ENCODE results near the gene LRRC74A.
A peak's percentile ranks its signal among the peaks of the same experiment; 100 is the strongest.

LRRC74A gene

DNA sequence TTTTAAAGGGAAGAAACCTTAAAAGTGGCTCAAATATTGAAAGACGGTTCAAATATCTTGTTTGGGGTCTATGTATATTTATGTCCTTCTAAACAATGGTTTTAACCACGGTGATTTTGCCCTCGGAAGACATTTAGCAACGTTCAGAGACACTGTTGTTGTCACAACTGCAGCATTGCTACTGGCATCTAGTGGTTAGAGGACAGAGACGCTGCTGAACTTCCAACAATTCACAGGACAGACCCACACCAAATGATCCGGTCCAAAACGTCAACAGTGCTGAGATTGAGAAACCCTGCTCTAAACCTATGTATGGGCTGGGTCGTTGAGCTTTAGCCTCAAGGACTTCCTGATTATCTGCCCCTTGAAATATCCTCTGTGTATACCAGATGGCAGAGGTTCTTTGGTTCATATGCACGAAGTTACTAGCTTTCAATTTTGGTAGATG is 15.2 kb upstream of the LRRC74A start:
- peak; percentile 50 for DNase-seq

DNA sequence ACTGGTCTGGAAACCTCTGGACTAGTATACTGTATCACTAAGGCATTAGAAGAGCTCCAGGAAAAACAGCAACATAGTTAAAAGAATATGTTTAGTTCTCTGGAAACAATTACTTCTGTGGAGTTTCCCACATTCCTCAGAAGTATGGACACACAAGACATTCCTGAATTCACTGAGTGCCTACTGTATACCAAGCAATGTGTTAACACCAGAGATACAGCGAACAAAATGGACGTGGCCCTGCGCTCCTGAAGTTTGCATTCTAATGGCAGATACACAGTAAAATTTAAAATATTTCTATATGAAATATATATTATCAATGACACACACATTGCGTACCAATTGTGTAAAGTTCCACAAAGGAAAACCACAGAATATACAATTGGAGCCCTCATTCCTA is 14.6 kb upstream of the LRRC74A start:
- no peak for DNase-seq

DNA sequence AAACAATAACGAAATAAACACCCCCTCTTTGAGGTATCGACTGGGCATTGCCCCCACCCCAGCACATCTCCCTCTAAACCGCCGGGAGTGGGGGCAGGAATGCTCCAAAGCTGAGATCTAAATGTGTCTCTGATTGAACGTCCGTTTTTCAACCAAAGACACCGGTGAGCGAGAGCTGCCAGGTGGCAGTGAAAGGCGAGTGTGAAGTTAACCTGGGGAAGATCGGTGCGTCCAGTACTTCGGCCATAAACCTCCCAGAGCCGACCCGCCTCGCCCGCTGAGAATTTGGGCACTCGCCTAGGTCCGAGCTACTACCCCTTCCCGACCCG is 14.2 kb upstream of the LRRC74A start:
- peak; percentile 17 for DNase-seq

DNA sequence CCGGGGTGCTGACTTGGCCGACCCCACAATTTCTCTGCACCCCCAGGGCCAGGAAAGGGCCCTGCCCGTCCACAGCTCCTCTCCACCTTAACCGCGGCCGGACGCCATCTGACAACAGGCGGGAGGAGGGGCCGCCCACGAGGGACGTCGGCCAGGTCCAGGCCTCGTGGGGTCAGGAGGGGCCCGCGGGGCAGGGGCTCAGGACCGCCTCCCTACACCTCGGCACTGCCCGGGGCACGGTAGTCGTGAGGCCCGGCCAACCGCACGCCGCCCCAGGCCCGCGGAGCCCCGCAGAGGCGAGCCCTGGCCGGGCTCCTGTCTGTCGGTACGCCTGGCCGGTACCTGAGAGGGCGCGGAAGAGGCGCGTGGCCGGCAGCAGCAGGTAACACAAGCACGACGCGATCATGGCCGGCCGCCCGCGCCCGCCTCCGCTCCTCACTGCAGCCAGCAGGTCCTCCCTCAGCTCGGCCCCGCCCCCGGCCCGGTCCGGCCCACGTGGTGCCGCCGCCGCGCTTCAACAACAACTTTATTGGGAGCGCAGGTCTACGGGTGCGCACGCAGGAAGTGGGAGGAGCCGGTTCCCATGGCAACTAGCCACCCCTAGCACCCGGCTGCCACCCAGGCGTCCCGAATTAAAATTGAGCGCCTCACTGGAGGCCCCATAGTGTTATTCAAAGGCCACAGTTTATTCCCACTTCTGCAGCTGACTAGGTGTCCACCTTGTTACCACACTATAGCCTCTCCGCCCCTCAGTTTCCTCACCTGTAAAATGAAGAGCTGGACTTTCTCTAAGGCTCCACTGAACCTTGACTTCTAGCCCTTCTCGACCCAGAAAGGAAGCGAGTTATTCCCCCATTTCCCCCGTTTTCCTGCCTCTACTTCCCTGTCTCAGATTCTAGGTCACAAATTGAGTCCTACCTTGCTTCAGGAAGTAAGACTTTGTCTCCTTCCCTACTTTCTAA is 13.5 kb upstream of the LRRC74A start, which contains the start of gene ANGEL1:
Gene ANGEL1 (minus strand): TSS at position 461 of the 962 bp plus-strand sequence. CDS start 55 bp downstream, at position 406.
- peak; percentile 98 for DNase-seq

DNA sequence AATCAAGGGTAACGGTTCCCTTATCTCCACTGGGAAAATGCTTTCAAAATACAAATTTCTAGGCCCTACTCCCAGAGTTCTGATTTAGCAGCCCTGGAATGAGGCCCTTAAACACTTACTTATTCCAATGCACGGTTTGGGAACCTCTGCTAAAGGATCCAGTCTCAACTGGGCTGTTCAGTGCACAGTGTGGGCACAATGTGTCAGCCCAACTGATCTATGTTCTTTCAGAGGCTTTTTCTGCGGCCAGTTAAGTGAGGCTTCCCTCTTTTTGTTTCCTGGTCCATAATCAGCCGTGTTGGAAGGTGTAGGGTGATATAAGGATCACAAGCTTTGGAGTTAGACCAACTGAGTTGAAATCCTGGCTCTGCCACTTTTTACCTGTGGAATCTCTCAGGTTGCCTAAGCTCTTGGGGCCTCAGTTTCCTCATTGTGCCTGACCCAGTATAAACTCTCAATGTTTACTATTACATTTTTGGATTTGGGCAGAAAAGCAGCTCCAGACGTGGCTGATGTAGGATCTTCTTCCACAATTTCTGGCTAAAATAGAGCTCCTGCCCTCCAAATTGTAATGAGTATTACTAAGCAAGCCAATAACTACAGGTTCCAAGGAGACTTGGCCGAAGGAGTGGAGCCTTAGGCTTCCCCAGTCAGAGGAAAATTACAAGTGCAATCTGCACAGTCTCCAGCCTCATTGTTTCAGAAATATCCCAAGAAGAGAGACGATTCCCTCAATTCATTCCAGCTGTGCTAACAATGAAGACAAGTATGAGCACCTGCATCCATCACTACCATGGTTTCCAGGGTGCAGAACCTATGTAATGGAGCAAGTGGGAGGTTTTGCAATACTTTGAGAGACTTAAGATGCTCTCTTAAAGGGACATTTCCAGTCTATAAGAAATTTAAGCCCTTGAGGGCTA is 11.2 kb upstream of the LRRC74A start:
- no peak for DNase-seq

DNA sequence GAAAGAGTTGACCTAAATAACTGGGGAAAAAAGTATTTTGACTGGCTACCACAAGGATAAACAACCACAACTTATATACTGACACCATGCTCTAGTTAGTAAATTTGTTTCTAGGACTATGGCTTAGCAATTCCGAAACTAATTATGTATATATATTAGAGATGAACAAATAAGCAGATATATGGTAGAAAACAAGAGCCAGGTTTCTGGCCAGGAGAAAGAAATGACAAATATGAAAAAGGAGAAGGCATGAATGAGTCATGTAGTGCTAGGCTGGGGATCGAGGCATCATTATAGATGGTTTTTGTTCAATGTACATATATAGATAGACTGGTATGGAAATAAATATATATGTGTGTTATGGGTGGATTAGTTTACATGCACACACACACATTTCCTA is 5.5 kb upstream of the LRRC74A start:
- DNase-seq, result no peak

DNA sequence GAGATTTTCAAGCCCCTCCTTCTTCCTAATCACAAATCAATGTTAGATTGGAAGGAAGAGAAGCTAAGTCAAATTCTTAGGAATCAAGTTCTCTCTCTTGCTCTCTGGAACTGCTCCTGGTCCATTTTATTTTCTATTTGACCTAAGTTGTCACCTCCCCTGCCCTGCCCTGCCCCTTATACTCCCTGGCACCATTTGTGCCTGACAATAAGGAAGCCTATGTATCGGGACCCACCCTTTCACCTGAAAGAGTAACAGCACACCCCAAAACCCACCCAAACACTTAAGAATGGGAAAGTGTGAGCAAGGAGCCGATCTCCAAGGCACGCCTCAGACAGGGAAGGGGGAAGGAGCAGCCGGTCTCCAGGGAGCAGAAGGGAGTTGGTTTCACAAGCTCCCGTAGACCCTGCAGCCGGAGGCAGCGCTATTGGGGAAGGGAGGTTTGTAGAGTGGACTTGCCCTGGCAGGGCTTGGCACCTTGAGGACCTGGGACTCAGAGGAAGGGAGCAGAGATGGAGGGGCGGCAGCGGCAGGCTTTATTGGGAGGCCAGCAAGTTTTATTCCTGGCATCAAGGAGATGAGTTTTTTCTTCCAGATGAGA is 1.6 kb downstream of the LRRC74A start:
- DNase-seq, result no peak

DNA sequence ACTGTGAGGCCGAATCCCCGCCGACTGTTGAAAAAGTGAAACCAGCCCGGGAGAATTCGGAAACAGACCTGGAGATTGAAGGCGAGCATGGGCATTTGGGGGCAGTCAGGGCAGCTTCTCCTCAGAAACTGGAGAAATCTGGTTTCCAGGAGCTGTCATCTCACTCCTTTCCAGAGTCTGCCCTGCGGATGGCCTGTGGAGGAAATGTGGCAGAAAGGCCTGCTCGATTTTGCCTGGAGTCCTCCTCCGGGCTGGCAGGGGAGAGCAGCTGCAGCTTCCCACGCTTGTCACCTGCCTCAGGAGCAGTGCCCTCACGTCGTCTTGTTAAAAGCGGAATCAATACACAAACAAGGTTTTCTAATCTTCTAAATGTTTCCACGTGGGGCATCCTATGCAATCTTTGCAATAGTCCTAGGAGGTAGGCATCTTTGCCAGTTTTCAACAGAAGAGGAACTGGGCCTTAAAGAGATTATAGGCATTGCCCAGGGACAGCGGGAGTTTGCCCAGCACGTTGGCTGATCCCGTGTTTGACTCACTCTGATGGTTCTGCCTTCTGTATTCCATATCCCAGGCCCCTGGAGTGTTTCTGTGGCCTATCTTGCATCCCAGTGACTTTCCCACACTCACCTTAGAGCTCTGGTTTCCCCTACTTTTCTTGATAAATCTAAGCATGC is 2.3 kb downstream of the LRRC74A start:
- DNase-seq, result no peak

DNA sequence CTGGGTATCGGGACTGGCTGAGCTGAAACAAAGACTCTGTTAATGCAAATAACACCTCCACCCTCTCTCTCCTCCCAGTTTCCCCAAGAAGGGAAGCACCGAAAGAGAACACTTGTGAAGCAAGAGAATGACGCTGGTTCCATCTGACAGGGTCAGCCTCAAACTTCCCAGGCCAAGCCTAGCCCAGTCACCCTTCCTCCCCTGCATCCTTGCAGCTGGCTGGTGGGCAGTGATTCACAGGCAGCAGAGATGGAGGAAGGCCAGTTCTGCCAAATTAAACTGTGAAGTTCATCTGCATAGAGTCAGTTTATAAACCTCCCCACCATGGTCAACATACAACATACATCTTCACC is 2.8 kb downstream of the LRRC74A start:
- DNase-seq, result no peak

DNA sequence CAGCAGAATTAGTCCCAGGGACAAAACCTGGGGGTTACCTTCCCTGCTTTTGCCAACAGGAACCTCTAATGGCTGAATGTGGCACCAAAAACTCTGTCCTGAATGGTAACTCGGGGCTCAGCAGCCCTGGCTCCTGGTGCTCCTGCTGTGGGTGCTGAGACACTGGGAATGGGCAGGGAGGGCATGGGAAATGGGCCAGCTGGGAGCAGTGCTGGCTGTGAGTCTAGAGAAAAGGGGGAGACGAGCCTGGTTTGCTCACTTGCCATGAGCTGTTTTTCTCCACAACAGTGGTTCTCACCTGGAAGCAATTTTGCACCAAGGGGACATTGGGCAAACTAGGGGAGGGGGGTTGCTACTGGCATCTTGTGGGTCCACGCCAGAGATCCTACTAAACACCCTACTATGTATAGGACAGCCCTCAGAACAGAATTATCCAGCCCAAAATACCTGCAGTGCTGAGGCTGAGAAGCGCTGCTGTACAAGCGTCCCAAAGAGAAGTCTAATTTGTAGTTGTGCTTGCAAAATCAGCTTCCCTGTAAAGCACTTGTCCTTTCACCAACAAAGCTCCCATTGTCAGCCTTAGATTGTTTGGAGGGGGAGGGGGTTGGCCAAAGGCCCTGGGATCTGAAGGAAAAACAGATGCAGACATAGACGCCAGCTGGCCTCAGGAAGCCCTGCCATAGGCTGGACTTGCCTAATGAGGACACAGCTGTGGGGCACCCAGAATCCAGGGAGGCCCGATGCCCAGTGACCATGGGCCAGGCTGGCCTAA is 3.6 kb downstream of the LRRC74A start:
- no peak for DNase-seq

DNA sequence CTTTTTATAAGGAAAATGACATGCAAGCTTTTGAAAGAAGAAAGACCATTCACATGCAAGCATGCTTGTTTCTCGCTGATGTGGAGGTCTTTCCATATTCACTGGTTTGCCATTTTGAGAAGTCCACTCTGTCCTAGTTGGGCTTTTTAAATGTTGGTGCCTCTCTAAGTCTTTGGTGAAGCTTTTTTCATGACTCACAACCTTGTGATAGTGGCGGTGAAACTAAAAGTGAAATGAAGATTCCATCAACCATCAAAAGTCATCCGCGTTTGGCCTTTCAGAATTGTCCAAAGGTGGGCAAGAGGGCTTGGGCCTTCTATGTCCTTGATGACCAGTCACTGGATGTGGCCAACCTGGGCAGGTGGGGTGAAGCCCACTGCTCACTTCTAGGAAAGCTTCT is 4.3 kb downstream of the LRRC74A start:
- DNase-seq, result no peak

DNA sequence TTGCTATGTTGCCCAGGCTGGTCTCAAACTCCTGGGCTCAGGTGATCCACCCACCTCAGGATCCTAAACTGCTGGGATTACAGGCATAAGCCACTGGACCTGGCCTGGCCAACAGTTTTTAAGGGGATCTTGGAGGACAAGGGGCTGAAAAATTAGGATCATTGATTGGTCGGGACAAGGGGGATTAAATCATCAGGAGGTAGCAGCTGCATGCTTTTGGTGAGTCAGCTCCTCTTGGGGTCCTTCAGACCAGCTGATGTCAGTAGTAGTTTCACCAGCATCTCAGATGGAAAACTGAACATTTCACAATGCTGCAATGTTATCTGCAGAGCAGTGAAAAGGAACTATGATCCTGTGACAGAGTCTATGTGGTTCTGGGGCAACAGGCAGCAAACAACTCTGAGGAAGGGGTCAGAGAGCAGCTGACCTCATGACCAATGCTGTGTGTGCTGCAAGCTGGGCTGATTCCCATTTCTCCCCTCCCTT is 6.3 kb downstream of the LRRC74A start:
- no peak for DNase-seq

DNA sequence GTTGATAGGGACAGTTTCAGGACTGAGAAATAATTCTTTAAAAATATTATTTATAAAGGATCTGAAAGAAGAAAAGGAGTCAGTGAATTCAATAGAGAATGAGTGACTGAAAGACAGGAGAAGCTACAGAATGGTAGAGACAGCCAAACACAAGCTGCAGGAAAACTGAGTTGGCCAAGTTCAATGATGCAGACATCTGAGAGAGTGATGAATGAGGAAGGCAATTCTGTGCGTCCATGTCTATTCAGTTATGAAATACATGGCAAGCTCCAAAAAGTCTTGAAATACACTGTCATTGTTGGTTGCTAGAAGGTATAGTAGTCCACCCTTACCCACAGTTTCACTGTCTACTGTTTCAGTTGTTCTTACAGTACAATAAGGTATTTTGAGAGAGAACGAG is 6.8 kb downstream of the LRRC74A start:
- no peak for DNase-seq

DNA sequence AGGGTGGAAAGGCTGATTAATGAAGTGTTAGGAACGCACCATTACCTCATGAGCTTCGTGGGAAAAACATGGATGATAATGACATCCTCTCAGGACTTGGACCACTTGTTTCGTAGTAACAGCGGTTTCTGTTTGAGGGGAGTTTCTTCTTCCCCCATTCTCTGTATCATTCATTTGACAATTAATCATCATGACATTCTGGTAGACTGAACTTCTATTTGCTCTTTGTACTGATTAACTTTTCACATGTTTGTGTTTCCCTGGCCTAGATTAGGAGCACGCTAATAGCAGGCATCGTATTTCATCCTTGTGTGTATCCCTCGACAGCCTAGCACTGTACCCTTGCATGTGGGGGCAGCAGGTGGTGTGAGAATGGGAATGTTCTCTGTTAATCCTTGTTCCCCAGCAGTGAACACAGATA is 8.0 kb downstream of the LRRC74A start:
- DNase-seq, result no peak

DNA sequence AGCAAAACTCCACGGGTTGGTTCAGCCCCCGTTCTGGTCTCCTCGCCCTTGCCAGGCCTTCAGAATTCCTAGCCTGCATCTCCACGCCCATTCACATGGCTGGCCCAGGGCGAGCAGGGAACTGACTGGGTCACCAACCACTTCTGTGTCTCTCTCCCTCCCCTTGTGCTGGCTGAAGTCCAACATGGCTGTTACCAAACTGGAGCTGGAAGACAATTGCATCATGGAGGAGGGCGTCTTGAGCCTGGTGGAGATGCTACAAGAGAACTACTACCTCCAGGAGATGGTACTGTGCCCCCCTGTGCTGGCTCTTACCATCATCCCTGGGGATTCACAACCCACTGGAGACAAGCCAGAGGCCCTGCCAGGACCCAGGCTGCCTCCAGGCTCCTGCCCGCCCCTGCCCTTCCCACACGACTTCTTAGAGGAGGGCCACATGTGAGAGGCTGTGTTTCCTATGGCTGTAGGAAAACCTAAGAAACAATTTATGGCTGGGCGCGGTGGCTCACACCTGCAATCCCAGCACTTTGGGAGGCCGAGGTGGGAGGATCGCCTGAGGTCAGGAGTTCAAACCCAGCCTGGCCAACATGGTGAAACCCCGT is 9.9 kb downstream of the LRRC74A start:
- no peak for DNase-seq

DNA sequence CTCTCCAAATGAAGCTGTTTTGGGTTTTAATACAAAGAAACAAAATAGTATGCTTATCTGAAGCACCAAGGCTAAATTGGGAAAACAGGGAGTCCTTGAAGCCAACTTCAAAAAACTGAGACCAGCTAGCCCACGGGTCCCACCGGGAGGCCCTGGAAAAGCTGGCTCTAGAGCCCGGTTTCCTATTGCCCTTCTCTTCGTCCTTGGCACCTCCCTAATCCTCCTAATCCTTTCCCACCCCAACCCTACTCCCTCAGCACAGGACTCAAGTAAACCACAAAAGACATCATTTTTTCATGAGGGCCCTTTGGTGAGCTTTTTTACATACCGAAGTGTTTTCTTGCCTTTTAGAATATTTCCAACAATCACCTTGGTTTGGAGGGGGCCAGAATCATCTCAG is 11.3 kb downstream of the LRRC74A start:
- no peak for DNase-seq

DNA sequence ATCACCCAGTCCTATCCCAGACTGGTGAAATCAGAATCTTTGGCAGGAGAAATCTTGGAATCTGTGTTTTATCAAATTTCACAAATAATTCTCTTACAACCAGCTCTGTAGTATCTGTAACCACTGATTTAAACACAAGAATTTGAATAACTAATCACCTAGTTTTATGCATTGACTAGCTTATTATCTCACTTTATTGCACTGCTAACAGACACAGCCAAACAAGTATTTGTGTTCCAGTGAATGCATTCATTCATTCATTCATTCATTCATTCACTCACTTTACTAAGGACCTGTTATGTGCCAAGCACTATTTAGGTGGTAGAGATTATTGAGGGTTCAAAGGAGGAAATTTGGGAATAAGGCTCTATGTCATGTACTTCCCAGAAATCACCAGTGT is 16.2 kb downstream of the LRRC74A start:
- no peak for DNase-seq

DNA sequence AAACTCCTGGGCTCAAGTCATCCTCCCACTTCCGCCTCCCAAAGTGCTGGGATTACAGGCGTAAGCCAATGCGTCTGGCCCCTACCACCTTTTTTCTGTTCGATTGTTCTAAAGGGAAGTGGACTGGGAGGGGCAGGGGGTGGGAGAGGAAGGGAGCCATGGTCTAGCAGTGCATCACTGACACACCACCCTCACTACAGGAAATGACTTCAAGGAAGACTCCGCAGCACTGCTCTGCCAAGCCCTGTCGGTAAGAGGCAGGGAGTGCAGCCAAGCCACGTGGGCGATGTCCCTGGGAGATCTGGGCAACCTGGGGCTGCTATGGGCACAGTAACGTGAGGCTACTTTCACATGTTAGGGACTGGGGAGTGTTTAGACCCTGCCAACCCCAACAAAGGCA is 18.0 kb downstream of the LRRC74A start:
- peak; percentile 68 for DNase-seq

DNA sequence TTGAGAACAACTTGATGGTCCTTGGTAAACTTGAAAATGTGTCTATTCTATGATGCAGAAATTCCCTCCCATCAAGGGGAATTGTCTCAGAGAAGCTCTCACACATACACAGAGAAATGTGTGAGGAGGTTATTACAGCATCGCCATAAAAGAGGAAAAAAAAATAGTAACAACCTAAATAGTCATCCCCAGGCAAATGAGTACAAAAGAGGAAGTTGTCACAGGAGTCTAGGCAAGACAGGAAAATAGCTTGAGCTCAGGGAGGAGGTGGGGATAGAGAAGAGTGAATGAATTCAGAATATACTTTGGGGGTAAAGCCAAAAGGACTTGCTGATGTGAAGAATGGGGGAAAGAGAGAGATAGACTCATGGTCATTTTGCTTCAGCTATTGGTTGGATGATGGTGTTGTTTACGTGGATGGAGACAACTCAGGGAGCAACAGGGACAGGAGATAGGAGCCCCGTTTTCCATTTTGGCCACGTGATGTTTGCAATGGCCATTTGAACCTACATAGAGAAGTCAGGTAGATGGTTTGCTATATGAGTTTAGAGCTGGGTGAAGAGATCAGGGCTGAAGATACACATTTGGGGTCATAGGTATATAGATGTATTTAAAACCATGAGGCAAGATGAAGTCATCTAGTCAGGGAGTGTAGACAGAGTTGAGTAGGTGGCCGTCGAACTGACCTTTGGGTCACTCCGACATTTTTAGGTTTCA is 20.3 kb downstream of the LRRC74A start:
- no peak for DNase-seq

DNA sequence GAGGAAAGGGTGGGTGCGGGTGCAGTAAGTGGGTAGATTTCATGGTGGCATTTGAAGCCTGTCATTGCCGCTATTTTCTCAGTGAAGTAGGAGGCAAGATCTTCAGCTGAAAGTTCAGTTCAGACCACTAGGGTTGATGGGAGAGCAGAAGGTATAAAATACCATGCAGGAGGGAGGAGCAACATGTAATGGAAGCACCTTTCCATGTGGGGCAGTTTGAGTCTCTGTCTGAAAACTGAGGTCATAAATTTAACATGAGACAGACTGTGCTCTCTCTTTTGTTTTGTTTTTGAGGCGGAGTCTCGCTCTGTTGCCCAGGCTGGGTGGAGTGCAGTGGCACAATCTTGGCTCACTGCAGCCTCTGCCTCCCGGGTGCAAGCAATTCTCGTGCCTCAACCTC is 22.7 kb downstream of the LRRC74A start:
- DNase-seq, result no peak

DNA sequence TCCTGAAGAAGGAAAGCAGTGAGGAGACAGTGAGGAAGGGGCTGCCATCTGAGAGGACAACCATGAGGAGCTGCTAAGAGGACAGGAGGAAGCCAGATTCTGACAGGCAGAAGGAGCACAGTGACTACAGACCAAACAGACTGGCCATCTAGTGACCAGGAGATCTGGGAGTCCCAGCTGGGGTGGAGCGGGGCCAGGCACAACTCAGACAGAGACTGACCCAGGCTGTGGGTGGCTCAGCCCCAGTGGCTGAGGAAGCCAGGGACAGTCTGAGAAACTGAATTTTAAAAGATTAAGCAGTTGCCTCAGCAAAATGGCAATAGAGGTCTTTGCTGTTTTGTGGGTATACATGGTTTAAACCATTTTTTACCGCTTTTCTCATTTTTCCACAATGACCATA is 28.9 kb downstream of the LRRC74A start:
- no peak for DNase-seq

Measured in CD4-positive, alpha-beta T cell treated with Interleukin-17A for 1 hour (primary cell).